GM12878 (cell line): ENCODE measurements around the gene PEF1. TPM values are rescaled to one million over a fixed set of nuclear protein-coding genes. Genes with fewer than 3 reads are reported as not detected.

Experiments used
- ATF7 ChIP-seq: fragments of 450-650 bp; IDR thresholded peaks from 2 replicates; pipeline ENCODE4 v1.6.1; 2016; ENCODE audit warnings: low read depth, mild to moderate bottlenecking
- EZH2 ChIP-seq: IDR thresholded peaks from 2 replicates; pipeline ENCODE4 v1.6.1; 2012; ENCODE audit warnings: low read depth, mild to moderate bottlenecking, control low read depth, inconsistent platforms, low read length, borderline replicate concordance; ENCODE audit not compliant: control insufficient read depth
- GABPA ChIP-seq: IDR thresholded peaks from 2 replicates; pipeline ENCODE4 v1.6.1; 2014; ENCODE audit warnings: antibody characterized with exemption, low read depth, mild to moderate bottlenecking, inconsistent platforms
- HCFC1 ChIP-seq: fragments of 150-350 bp; IDR thresholded peaks from 2 replicates; pipeline ENCODE4 v1.6.1; 2014; ENCODE audit warnings: low read length
- HDGF ChIP-seq: fragments of 450-650 bp; IDR thresholded peaks from 2 replicates; pipeline ENCODE4 v1.6.1; 2016; ENCODE audit warnings: antibody characterized with exemption
- IKZF2 ChIP-seq, 2 experiments: fragments of 450-650 bp; IDR thresholded peaks; 2 replicates each; pipeline ENCODE4 v1.6.1; 2017; ENCODE audit warnings: mild to moderate bottlenecking in 2 of 2, moderate library complexity in 2 of 2
- MXI1 ChIP-seq: fragments of 150-350 bp; IDR thresholded peaks from 2 replicates; pipeline ENCODE4 v1.6.1; 2011; ENCODE audit warnings: low read depth, mild to moderate bottlenecking, inconsistent platforms, low read length, improper control_type of control experiment
- MYC ChIP-seq: IDR thresholded peaks from 2 replicates; pipeline ENCODE4 v1.6.1; 2011; ENCODE audit warnings: mild to moderate bottlenecking, low read length, moderate library complexity, inconsistent platforms; ENCODE audit not compliant: insufficient read depth, insufficient replicate concordance, insufficient read length, severe bottlenecking
- NFYA ChIP-seq: IDR thresholded peaks from 2 replicates; pipeline ENCODE4 v1.6.1; 2011; ENCODE audit warnings: low read depth, mild to moderate bottlenecking, low read length, improper control_type of control experiment, borderline replicate concordance
- PML ChIP-seq: IDR thresholded peaks from 2 replicates; pipeline ENCODE4 v1.6.1; 2012; ENCODE audit warnings: low read length, inconsistent platforms
- POU2F2 ChIP-seq: IDR thresholded peaks from 3 replicates; pipeline ENCODE4 v1.6.1; 2011; ENCODE audit warnings: low read depth, mild to moderate bottlenecking, low read length, borderline replicate concordance
- RAD21 ChIP-seq: IDR thresholded peaks from 2 replicates; pipeline ENCODE4 v1.6.1; 2011; ENCODE audit warnings: mild to moderate bottlenecking, low read depth, low read length, moderate library complexity; ENCODE audit not compliant: insufficient read depth
- SIX5 ChIP-seq: IDR thresholded peaks from 2 replicates; pipeline ENCODE4 v1.6.1; 2011; ENCODE audit warnings: mild to moderate bottlenecking, low read depth, low read length, moderate library complexity; ENCODE audit not compliant: severe bottlenecking
- YY1 ChIP-seq: IDR thresholded peaks from 2 replicates; pipeline ENCODE4 v1.6.1; 2011; ENCODE audit warnings: low read depth, mild to moderate bottlenecking, low read length
- polyA plus RNA-seq, 11 experiments: library from polyadenylated mRNA; depleted of rRNA in 4 of 11; unstranded in 6 of 11; stranded (reverse) in 5 of 11; fragments of >200 nt; fragmentation: Nextera tagmentation in 4 of 11; fragmentation: Illumina TruSeq in 1 of 11; extraction: Ambion mirVana in 4 of 11; extraction: Trizol in 1 of 11; gene quantifications; 1 replicate in 1 of 11; 2 replicates in 10 of 11; pipeline versions ENCODE4 v1.2.1 to v1.2.3, GENCODE V29; 2011 to 2016; ENCODE audit warnings: inconsistent platforms in 2 of 11, missing spikeins in 2 of 11, low read depth in 1 of 11
- total RNA-seq, 4 experiments: library from RNA; depleted of rRNA in 3 of 4; stranded (reverse); fragments of >200 nt in 3 of 4; fragmentation: Illumina TruSeq in 1 of 4; extraction: Trizol in 1 of 4; gene quantifications; 2 replicates each; pipeline versions ENCODE4 v1.2.1 to v1.2.3, GENCODE V29; 2013 to 2021
- TF ChIP-seq, protein P1 (sequence below): fragments of 450-650 bp; conservative IDR thresholded peaks from 2 replicates; pipeline ENCODE4 v1.6.1; 2017; ENCODE audit warnings: mild to moderate bottlenecking, moderate library complexity
- TF ChIP-seq, protein P2 (sequence below): fragments of 450-650 bp; IDR thresholded peaks from 2 replicates; pipeline ENCODE4 v1.6.1; 2014; ENCODE audit warnings: mild to moderate bottlenecking
- TF ChIP-seq, protein P3 (sequence below): IDR thresholded peaks from 2 replicates; pipeline ENCODE4 v1.6.1; 2011; ENCODE audit warnings: low read depth, low read length, improper control_type of control experiment, borderline replicate concordance
- TF ChIP-seq, protein P4 (sequence below): IDR thresholded peaks from 2 replicates; pipeline ENCODE4 v1.6.1; 2011; ENCODE audit warnings: borderline replicate concordance, low read depth, mild to moderate bottlenecking, moderate library complexity, low read length; ENCODE audit not compliant: insufficient read depth, poor library complexity, severe bottlenecking
- TF ChIP-seq, protein P5 (sequence below): fragments of 450-650 bp; formaldehyde crosslinking; IDR thresholded peaks from 2 replicates; pipeline ENCODE4 v1.4.0; 2020; ENCODE audit warnings: mild to moderate bottlenecking, moderate library complexity
- TF ChIP-seq, protein P6 (sequence below): IDR thresholded peaks from 2 replicates; pipeline ENCODE4 v1.6.1; 2012; ENCODE audit warnings: low read depth, low read length, improper control_type of control experiment

PEF1 gene
- total and polyA plus RNA-seq, 10 of the 15 experiments (the other 5 are each of a cell fraction or from before 2014, with no cell fraction given): 27.1 to 107 (median 79.0) TPM

DNA sequence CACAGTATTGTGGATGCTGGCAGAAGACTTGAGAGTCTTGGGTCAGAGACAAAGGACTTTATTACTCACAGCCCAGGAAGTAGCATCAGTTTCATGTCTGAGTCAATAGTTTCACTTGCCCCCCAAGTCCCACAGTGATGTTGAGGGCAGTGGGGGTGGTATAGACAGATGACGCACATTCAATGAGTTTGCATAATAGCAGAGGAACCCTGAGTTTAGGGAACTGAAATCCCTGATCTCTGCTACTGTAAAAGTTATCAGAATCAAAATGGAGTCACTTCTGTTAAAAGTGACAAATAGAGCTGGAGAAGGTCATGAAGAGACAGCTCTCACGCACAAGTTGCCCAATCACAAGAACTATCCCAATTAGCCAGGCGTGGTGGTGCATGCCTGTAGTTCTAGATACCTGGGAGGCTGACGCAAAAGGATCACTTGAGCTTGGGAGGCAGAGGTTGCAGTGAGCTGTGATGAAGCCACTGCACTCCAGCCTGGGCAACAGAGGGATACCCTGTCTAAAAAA is 38.7 kb downstream of the PEF1 start (continued):
- TF ChIP-seq, protein P1, sequence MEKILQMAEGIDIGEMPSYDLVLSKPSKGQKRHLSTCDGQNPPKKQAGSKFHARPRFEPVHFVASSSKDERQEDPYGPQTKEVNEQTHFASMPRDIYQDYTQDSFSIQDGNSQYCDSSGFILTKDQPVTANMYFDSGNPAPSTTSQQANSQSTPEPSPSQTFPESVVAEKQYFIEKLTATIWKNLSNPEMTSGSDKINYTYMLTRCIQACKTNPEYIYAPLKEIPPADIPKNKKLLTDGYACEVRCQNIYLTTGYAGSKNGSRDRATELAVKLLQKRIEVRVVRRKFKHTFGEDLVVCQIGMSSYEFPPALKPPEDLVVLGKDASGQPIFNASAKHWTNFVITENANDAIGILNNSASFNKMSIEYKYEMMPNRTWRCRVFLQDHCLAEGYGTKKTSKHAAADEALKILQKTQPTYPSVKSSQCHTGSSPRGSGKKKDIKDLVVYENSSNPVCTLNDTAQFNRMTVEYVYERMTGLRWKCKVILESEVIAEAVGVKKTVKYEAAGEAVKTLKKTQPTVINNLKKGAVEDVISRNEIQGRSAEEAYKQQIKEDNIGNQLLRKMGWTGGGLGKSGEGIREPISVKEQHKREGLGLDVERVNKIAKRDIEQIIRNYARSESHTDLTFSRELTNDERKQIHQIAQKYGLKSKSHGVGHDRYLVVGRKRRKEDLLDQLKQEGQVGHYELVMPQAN: no peak
- TF ChIP-seq ATF7: peak; percentile 94
- peak; percentile 97 for TF ChIP-seq IKZF2 (IDR thresholded peaks at IDR 0.05)
- TF ChIP-seq PML: peak; percentile 75
- TF ChIP-seq EZH2: no peak
- peak; percentile 99 for TF ChIP-seq POU2F2
- TF ChIP-seq RAD21: no peak
- TF ChIP-seq, protein P2, sequence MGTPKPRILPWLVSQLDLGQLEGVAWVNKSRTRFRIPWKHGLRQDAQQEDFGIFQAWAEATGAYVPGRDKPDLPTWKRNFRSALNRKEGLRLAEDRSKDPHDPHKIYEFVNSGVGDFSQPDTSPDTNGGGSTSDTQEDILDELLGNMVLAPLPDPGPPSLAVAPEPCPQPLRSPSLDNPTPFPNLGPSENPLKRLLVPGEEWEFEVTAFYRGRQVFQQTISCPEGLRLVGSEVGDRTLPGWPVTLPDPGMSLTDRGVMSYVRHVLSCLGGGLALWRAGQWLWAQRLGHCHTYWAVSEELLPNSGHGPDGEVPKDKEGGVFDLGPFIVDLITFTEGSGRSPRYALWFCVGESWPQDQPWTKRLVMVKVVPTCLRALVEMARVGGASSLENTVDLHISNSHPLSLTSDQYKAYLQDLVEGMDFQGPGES: no peak
- TF ChIP-seq, protein P3, sequence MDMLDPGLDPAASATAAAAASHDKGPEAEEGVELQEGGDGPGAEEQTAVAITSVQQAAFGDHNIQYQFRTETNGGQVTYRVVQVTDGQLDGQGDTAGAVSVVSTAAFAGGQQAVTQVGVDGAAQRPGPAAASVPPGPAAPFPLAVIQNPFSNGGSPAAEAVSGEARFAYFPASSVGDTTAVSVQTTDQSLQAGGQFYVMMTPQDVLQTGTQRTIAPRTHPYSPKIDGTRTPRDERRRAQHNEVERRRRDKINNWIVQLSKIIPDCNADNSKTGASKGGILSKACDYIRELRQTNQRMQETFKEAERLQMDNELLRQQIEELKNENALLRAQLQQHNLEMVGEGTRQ: no peak
- TF ChIP-seq HDGF: 0 out of 2 replicates have a peak, but pooled peaks have one; percentile 31
- peak; percentile 87 for TF ChIP-seq YY1
- TF ChIP-seq MXI1: peak; percentile 40; the same call in 1 of the 2 replicates
- TF ChIP-seq MYC: no peak
- TF ChIP-seq, protein P4, sequence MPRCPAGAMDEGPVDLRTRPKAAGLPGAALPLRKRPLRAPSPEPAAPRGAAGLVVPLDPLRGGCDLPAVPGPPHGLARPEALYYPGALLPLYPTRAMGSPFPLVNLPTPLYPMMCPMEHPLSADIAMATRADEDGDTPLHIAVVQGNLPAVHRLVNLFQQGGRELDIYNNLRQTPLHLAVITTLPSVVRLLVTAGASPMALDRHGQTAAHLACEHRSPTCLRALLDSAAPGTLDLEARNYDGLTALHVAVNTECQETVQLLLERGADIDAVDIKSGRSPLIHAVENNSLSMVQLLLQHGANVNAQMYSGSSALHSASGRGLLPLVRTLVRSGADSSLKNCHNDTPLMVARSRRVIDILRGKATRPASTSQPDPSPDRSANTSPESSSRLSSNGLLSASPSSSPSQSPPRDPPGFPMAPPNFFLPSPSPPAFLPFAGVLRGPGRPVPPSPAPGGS: no peak
- TF ChIP-seq, protein P5, sequence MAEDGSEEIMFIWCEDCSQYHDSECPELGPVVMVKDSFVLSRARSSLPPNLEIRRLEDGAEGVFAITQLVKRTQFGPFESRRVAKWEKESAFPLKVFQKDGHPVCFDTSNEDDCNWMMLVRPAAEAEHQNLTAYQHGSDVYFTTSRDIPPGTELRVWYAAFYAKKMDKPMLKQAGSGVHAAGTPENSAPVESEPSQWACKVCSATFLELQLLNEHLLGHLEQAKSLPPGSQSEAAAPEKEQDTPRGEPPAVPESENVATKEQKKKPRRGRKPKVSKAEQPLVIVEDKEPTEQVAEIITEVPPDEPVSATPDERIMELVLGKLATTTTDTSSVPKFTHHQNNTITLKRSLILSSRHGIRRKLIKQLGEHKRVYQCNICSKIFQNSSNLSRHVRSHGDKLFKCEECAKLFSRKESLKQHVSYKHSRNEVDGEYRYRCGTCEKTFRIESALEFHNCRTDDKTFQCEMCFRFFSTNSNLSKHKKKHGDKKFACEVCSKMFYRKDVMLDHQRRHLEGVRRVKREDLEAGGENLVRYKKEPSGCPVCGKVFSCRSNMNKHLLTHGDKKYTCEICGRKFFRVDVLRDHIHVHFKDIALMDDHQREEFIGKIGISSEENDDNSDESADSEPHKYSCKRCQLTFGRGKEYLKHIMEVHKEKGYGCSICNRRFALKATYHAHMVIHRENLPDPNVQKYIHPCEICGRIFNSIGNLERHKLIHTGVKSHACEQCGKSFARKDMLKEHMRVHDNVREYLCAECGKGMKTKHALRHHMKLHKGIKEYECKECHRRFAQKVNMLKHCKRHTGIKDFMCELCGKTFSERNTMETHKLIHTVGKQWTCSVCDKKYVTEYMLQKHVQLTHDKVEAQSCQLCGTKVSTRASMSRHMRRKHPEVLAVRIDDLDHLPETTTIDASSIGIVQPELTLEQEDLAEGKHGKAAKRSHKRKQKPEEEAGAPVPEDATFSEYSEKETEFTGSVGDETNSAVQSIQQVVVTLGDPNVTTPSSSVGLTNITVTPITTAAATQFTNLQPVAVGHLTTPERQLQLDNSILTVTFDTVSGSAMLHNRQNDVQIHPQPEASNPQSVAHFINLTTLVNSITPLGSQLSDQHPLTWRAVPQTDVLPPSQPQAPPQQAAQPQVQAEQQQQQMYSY (CRISPR knock-in tag): peak; percentile 95
- TF ChIP-seq GABPA: peak; percentile 41; the same call in 1 of the 2 replicates
- TF ChIP-seq HCFC1: no peak
- TF ChIP-seq SIX5: no peak
- no peak for TF ChIP-seq NFYA
- TF ChIP-seq, protein P6, sequence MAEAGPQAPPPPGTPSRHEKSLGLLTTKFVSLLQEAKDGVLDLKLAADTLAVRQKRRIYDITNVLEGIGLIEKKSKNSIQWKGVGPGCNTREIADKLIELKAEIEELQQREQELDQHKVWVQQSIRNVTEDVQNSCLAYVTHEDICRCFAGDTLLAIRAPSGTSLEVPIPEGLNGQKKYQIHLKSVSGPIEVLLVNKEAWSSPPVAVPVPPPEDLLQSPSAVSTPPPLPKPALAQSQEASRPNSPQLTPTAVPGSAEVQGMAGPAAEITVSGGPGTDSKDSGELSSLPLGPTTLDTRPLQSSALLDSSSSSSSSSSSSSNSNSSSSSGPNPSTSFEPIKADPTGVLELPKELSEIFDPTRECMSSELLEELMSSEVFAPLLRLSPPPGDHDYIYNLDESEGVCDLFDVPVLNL: no peak
